Keratinocyte (primary cell): Measurements from ENCODE around the gene NPAS3. TPM values are rescaled to one million over a fixed set of nuclear protein-coding genes. Genes with fewer than 3 reads are reported as not detected.

ENCODE experiments used
- DNase-seq: peaks from one replicate; pipeline ENCODE4 v3.0.0-alpha.2; 2011; ENCODE audit warnings: low read depth, missing footprints, low spot score
- FAIRE-seq: peaks from 2 replicates; lab custom pipeline; 2011; peaks lifted over from hg19 to GRCh38; lab: Jason Lieb, UNC
- H2AFZ ChIP-seq: 2 replicates; pipeline ENCODE4 v1.6.0; 2012; ENCODE audit warnings: low read length, control low read depth, inconsistent platforms; ENCODE audit not compliant: control insufficient read depth
- H3K27ac ChIP-seq: 2 replicates; pipeline ENCODE4 v1.5.1; 2011; ENCODE audit warnings: low read length; ENCODE audit not compliant: control insufficient read depth, insufficient read depth
- H3K27me3 ChIP-seq: 3 replicates; pipeline ENCODE4 v1.6.0; 2011; ENCODE audit warnings: low read length; ENCODE audit not compliant: control insufficient read depth, insufficient read depth; ENCODE audit errors: extremely low read depth
- H3K36me3 ChIP-seq, 2 experiments: 2 replicates in 1 of 2; 3 replicates in 1 of 2; pipeline ENCODE4 v1.5.1; 2011; ENCODE audit warnings: low read length in 2 of 2, mild to moderate bottlenecking in 1 of 2; ENCODE audit not compliant: control insufficient read depth in 2 of 2, insufficient read depth in 2 of 2; ENCODE audit errors: extremely low read depth in 1 of 2
- H3K4me1 ChIP-seq: 3 replicates; pipeline ENCODE4 v1.5.1; 2011; ENCODE audit warnings: low read length; ENCODE audit not compliant: control insufficient read depth, insufficient read depth; ENCODE audit errors: extremely low read depth
- H3K4me2 ChIP-seq: 3 replicates; pipeline ENCODE4 v1.6.0; 2011; ENCODE audit warnings: low read depth, low read length; ENCODE audit not compliant: control insufficient read depth, insufficient read depth; ENCODE audit errors: extremely low read depth
- H3K4me3 ChIP-seq, 3 experiments: fragments of 200-600 bp in 1 of 3; sonication (generic) in 1 of 3; 2 replicates in 2 of 3; 3 replicates in 1 of 3; pipeline ENCODE4 v1.5.1; 2011 to 2016; ENCODE audit warnings: low read length in 3 of 3, mild to moderate bottlenecking in 3 of 3, control low read depth in 2 of 3, inconsistent platforms in 1 of 3, low read depth in 1 of 3, mixed read lengths in 1 of 3, mixed run types in 1 of 3, moderate library complexity in 1 of 3; ENCODE audit not compliant: control insufficient read depth in 2 of 3, insufficient read depth in 2 of 3; ENCODE audit errors: extremely low read depth in 1 of 3
- H3K79me2 ChIP-seq: 2 replicates; pipeline ENCODE4 v1.6.0; 2012; ENCODE audit warnings: low read length; ENCODE audit not compliant: control insufficient read depth, insufficient read depth
- H3K9ac ChIP-seq: 3 replicates; pipeline ENCODE4 v1.6.0; 2011; ENCODE audit warnings: low read length; ENCODE audit not compliant: control insufficient read depth, insufficient read depth; ENCODE audit errors: extremely low read depth
- H3K9me1 ChIP-seq: 3 replicates; pipeline ENCODE4 v1.6.0; 2011; ENCODE audit warnings: low read length; ENCODE audit not compliant: control insufficient read depth, insufficient read depth; ENCODE audit errors: extremely low read depth
- H3K9me3 ChIP-seq: 2 replicates; pipeline ENCODE4 v1.5.1; 2012; ENCODE audit warnings: low read depth, low read length; ENCODE audit not compliant: control insufficient read depth
- H4K20me1 ChIP-seq: 3 replicates; pipeline ENCODE4 v1.6.0; 2011; ENCODE audit warnings: low read length; ENCODE audit not compliant: control insufficient read depth, insufficient read depth; ENCODE audit errors: extremely low read depth
- CTCF ChIP-seq, 3 experiments: IDR thresholded peaks in 1 of 3; conservative IDR thresholded peaks in 1 of 3; optimal IDR thresholded peaks in 1 of 3; 2 replicates in 2 of 3; 3 replicates in 1 of 3; pipeline versions ENCODE3 to v1.5.1; 2011; ENCODE audit warnings: low read length in 3 of 3, mild to moderate bottlenecking in 3 of 3, moderate library complexity in 2 of 3, control low read depth in 1 of 3, inconsistent platforms in 1 of 3; ENCODE audit not compliant: insufficient read depth in 2 of 3; ENCODE audit errors: extremely low read depth in 1 of 3
- EZH2 ChIP-seq: IDR thresholded peaks from one replicate; pipeline ENCODE4 v1.6.1; 2012; ENCODE audit warnings: inconsistent platforms, mild to moderate bottlenecking, low read length, moderate library complexity
- dilution Hi-C: fragments of 300-500 bp; cut with MboI; formaldehyde crosslinking; loops from one replicate; pipeline ENCODE4 v1.7.0; 2020; ENCODE audit warnings: low sequenced_read_pairs; ENCODE audit not compliant: extremely low pct_ligation_motif_present
- polyA plus RNA-seq, 5 experiments: library from polyadenylated mRNA; depleted of rRNA in 3 of 5; stranded (reverse) in 3 of 5; stranded (forward) in 1 of 5; unstranded in 1 of 5; fragments of >200 nt; gene quantifications; 1 replicate in 1 of 5; 2 replicates in 3 of 5; 3 replicates in 1 of 5; pipeline versions ENCODE4 v1.2.1 to v1.2.3, GENCODE V29; 2011 to 2012; ENCODE audit warnings: missing spikeins in 2 of 5, low read depth in 1 of 5, low replicate concordance in 1 of 5

The NPAS3 gene
- polyA plus RNA-seq, 1 donor (not counting 4 experiments of a cell fraction or from before 2014, with no cell fraction given): 0.07 TPM

GRCh38 chr14:33676135-33676566, 737.5 kb downstream of the NPAS3 start:
- H4K20me1 ChIP-seq: no peaks in the 10 kb centered on the region
- no peak for TF ChIP-seq EZH2
- TF ChIP-seq CTCF (optimal IDR thresholded peaks at IDR 0.05 in 1 of 3, IDR thresholded peaks at IDR 0.05 in 1 of 3, conservative IDR thresholded peaks at IDR 0.05 in 1 of 3; ENCODE audit: extremely low read depth in 1 of 3, insufficient read depth in 2 of 3, low read length in 3 of 3): peak; percentile 53 to 72 (median 60)
- no peaks in the 10 kb centered on the region for H3K9me3 ChIP-seq
- H3K4me1 ChIP-seq: peaks cover 14% of the 10 kb centered on the region
- no peaks in the 10 kb centered on the region for H3K79me2 ChIP-seq
- H3K4me2 ChIP-seq: no peak overlapping the region
- dilution Hi-C loops: no loop called here
- H3K27ac ChIP-seq: no peak overlapping the region
- DNase-seq (no peak), FAIRE-seq (peak; percentile 9)
- H3K27me3 ChIP-seq: no peaks in the 10 kb centered on the region
- H3K4me3 ChIP-seq: no peak overlapping the region
- H3K9ac ChIP-seq: no peak overlapping the region
- H3K36me3 ChIP-seq: no peaks in the 10 kb centered on the region
- H3K9me1 ChIP-seq: no peaks in the 10 kb centered on the region
- no peak overlapping the region for H2AFZ ChIP-seq

GRCh38 chr14:33676891-33677290, 738.2 kb downstream of the NPAS3 start:
- Histone ChIP-seq H2AFZ (no peak overlapping the region), H3K27me3 (no peaks in the 10 kb centered on the region), H3K27ac (no peak overlapping the region), H3K9me3 (no peaks in the 10 kb centered on the region), H3K79me2 (no peaks in the 10 kb centered on the region), H3K36me3 (no peaks in the 10 kb centered on the region), H3K9ac (no peak overlapping the region), H3K9me1 (no peaks in the 10 kb centered on the region), H4K20me1 (no peaks in the 10 kb centered on the region), H3K4me2 (no peak overlapping the region), H3K4me1 (peaks cover 14% of the 10 kb centered on the region), H3K4me3 (no peak overlapping the region)
- no peak for DNase-seq
- TF ChIP-seq CTCF (optimal IDR thresholded peaks at IDR 0.05 in 1 of 3, IDR thresholded peaks at IDR 0.05 in 1 of 3, conservative IDR thresholded peaks at IDR 0.05 in 1 of 3; ENCODE audit: extremely low read depth in 1 of 3, insufficient read depth in 2 of 3, low read length in 3 of 3): no peak
- no peak for TF ChIP-seq EZH2
- dilution Hi-C loops: no loop called here
- FAIRE-seq: no peak
